Astrocyte (in vitro differentiated cells and primary cell): ENCODE measurements around the gene ABTB2.

ENCODE experiments used
- CTCF ChIP-seq: IDR thresholded peaks from 2 replicates; pipeline ENCODE4 v1.5.1; 2011; ENCODE audit warnings: low read depth, mild to moderate bottlenecking, inconsistent platforms, low read length, moderate library complexity; ENCODE audit not compliant: insufficient read depth
- EZH2 ChIP-seq: IDR thresholded peaks from 2 replicates; pipeline ENCODE4 v1.6.1; 2012; ENCODE audit warnings: mild to moderate bottlenecking, low read length, inconsistent platforms; ENCODE audit not compliant: insufficient read depth

- no peak for TF ChIP-seq CTCF
- TF ChIP-seq EZH2, result no peak
Observed at GRCh38 chr11:34292111-34292510, 65.7 kb downstream of the ABTB2 start.
